ENCODE measurements around the gene FMN1.

Gene FMN1

DNA sequence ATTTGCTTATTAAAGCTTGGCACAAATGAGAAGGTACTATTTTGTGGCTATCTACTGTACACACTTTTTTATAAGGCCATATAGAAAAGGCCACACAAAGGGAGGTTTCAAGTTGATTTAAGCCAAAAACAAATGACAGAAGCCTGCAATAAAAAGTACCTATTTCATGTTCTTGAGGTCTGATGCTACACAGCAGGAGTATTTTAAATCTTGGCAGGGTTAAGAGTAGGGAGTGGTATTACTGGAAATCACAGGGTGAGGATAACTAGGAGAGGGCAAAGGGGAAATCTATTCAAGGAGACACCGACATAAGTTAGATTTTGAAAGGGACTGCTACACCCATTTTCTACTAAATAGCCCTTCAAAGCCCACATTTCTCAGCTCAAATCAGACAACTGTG lies 330.5 kb downstream of the FMN1 start:
- H3K36me3 ChIP-seq (ENCODE audit: control insufficient read depth, low read length): no peaks in the 10 kb centered on the region
- no peak overlapping the region for H3K27ac ChIP-seq (ENCODE audit: low read depth, low read length)
- TF ChIP-seq, protein P1, sequence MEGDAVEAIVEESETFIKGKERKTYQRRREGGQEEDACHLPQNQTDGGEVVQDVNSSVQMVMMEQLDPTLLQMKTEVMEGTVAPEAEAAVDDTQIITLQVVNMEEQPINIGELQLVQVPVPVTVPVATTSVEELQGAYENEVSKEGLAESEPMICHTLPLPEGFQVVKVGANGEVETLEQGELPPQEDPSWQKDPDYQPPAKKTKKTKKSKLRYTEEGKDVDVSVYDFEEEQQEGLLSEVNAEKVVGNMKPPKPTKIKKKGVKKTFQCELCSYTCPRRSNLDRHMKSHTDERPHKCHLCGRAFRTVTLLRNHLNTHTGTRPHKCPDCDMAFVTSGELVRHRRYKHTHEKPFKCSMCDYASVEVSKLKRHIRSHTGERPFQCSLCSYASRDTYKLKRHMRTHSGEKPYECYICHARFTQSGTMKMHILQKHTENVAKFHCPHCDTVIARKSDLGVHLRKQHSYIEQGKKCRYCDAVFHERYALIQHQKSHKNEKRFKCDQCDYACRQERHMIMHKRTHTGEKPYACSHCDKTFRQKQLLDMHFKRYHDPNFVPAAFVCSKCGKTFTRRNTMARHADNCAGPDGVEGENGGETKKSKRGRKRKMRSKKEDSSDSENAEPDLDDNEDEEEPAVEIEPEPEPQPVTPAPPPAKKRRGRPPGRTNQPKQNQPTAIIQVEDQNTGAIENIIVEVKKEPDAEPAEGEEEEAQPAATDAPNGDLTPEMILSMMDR (IDR thresholded peaks at IDR 0.05; ENCODE audit: low read depth, low read length, poor library complexity, severe bottlenecking): no peak
- no peak for TF ChIP-seq EZH2phosphoT487 (IDR thresholded peaks at IDR 0.05; ENCODE audit: borderline replicate concordance, low read length)
- H3K4me1 ChIP-seq (ENCODE audit: control insufficient read depth, low read length): no peaks in the 10 kb centered on the region
- H3K79me2 ChIP-seq (ENCODE audit: control insufficient read depth, low read length): no peaks in the 10 kb centered on the region
- no peak overlapping the region for H3K4me2 ChIP-seq (ENCODE audit: low read length)
- no peaks in the 10 kb centered on the region for H4K20me1 ChIP-seq (ENCODE audit: control insufficient read depth, insufficient read depth, low read depth, low read length)
- H3F3A ChIP-seq (ENCODE audit: control insufficient read depth, insufficient read depth): no peaks in the 10 kb centered on the region
- no peaks in the 10 kb centered on the region for H3K9me3 ChIP-seq (ENCODE audit: control insufficient read depth, insufficient read depth, low read length)
- no peaks in the 10 kb centered on the region for H3K9me2 ChIP-seq (replicated peaks; ENCODE audit: control insufficient read depth, low read length)
- H3K27me3 ChIP-seq (ENCODE audit: control insufficient read depth, low read length): no peaks in the 10 kb centered on the region
- no peak overlapping the region for H3K4me3 ChIP-seq (ENCODE audit: low read length)

DNA sequence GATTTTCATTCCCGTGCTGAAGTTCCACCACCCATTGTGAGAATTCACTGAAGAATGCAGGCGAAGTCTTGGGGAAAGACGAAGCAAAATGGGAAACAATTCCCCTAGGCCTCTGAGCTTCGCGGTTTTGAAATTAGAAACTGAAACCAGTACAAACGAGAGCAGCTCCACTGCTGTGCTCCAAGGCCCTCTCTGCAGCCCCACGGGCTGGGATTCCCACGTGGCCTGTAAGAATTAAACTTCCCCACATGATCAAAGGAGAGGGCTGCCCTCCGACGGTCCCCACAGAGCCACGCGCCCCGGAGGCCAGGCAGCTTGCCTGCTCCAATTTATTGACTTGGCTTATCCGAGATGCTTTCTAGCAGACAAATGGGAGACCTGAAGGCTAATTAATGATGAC lies 332.8 kb downstream of the FMN1 start:
- H3K4me3 ChIP-seq (ENCODE audit: low read length): no peak overlapping the region
- no peaks in the 10 kb centered on the region for H3K9me2 ChIP-seq (replicated peaks; ENCODE audit: control insufficient read depth, low read length)
- H3K36me3 ChIP-seq (ENCODE audit: control insufficient read depth, low read length): no peaks in the 10 kb centered on the region
- H4K20me1 ChIP-seq (ENCODE audit: control insufficient read depth, insufficient read depth, low read depth, low read length): no peaks in the 10 kb centered on the region
- no peaks in the 10 kb centered on the region for H3K4me1 ChIP-seq (ENCODE audit: control insufficient read depth, low read length)
- no peak overlapping the region for H3K27ac ChIP-seq (ENCODE audit: low read depth, low read length)
- H3K9me3 ChIP-seq (ENCODE audit: control insufficient read depth, insufficient read depth, low read length): no peaks in the 10 kb centered on the region
- no peak overlapping the region for H3K4me2 ChIP-seq (ENCODE audit: low read length)
- H3K79me2 ChIP-seq (ENCODE audit: control insufficient read depth, low read length): no peaks in the 10 kb centered on the region
- H3K27me3 ChIP-seq (ENCODE audit: control insufficient read depth, low read length): peaks cover 6% of the 10 kb centered on the region
- TF ChIP-seq, protein P1 (IDR thresholded peaks at IDR 0.05; ENCODE audit: low read depth, low read length, poor library complexity, severe bottlenecking): no peak
- no peak for TF ChIP-seq EZH2phosphoT487 (IDR thresholded peaks at IDR 0.05; ENCODE audit: borderline replicate concordance, low read length)
- no peaks in the 10 kb centered on the region for H3F3A ChIP-seq (ENCODE audit: control insufficient read depth, insufficient read depth)

DNA sequence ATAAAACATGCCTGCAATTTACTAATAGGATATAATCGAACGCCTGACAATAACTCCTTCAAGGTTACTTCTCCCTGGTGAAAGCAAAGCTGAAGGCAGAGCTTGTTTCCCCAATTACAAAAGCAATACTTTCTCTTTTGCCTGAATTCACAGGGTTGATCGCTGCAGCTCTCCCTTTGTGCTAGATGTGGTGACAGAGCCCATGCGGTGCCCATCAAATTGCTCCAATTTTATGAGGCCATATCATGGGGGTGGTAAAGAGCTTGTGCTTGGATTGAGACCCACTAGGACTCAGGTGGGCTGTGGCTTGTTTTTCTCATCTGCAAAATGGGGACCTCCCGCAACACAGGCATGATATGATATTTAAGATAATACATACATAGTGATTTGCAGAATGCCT lies 333.3 kb downstream of the FMN1 start:
- TF ChIP-seq, protein P1 (IDR thresholded peaks at IDR 0.05; ENCODE audit: low read depth, low read length, poor library complexity, severe bottlenecking): no peak
- TF ChIP-seq EZH2phosphoT487 (IDR thresholded peaks at IDR 0.05; ENCODE audit: borderline replicate concordance, low read length): no peak
- Histone ChIP-seq H3K27ac (ENCODE audit: low read depth, low read length) (no peak overlapping the region), H3K4me1 (ENCODE audit: control insufficient read depth, low read length) (no peaks in the 10 kb centered on the region), H3K9me3 (ENCODE audit: control insufficient read depth, insufficient read depth, low read length) (no peaks in the 10 kb centered on the region), H3K79me2 (ENCODE audit: control insufficient read depth, low read length) (no peaks in the 10 kb centered on the region), H3F3A (ENCODE audit: control insufficient read depth, insufficient read depth) (no peaks in the 10 kb centered on the region), H3K4me2 (ENCODE audit: low read length) (no peak overlapping the region), H3K9me2 (replicated peaks; ENCODE audit: control insufficient read depth, low read length) (no peaks in the 10 kb centered on the region), H3K36me3 (ENCODE audit: control insufficient read depth, low read length) (no peaks in the 10 kb centered on the region), H3K4me3 (ENCODE audit: low read length) (no peak overlapping the region), H4K20me1 (ENCODE audit: control insufficient read depth, insufficient read depth, low read depth, low read length) (no peaks in the 10 kb centered on the region), H3K27me3 (ENCODE audit: control insufficient read depth, low read length) (peaks cover 9% of the 10 kb centered on the region)

- Histone ChIP-seq H3K27ac (ENCODE audit: low read depth, low read length) (no peak overlapping the region), H3F3A (ENCODE audit: control insufficient read depth, insufficient read depth) (no peaks in the 10 kb centered on the region), H3K9me3 (ENCODE audit: control insufficient read depth, insufficient read depth, low read length) (no peaks in the 10 kb centered on the region), H3K4me1 (ENCODE audit: control insufficient read depth, low read length) (no peaks in the 10 kb centered on the region), H3K4me2 (ENCODE audit: low read length) (no peak overlapping the region), H3K36me3 (ENCODE audit: control insufficient read depth, low read length) (no peaks in the 10 kb centered on the region), H4K20me1 (ENCODE audit: control insufficient read depth, insufficient read depth, low read depth, low read length) (no peaks in the 10 kb centered on the region), H3K4me3 (ENCODE audit: low read length) (no peak overlapping the region), H3K9me2 (replicated peaks; ENCODE audit: control insufficient read depth, low read length) (no peaks in the 10 kb centered on the region), H3K27me3 (ENCODE audit: control insufficient read depth, low read length) (peaks cover 14% of the 10 kb centered on the region), H3K79me2 (ENCODE audit: control insufficient read depth, low read length) (no peaks in the 10 kb centered on the region)
- no peak for TF ChIP-seq EZH2phosphoT487 (IDR thresholded peaks at IDR 0.05; ENCODE audit: borderline replicate concordance, low read length)
- TF ChIP-seq, protein P1 (IDR thresholded peaks at IDR 0.05; ENCODE audit: low read depth, low read length, poor library complexity, severe bottlenecking): no peak
Observed at GRCh38 chr15:32859996-32860395, 334.5 kb downstream of the FMN1 start.

Data from DOHH2 (cell line).